Stimulated activated CD8-positive, alpha-beta memory T cell treated with anti-CD3 and anti-CD28 coated beads, Interleukin-12 subunit alpha, Interleukin-12 subunit beta, amount 100 ng/mL, for 4 hours (primary cell): ENCODE measurements around the gene LRMDA.

Experiments
- DNase-seq: peaks from one replicate; pipeline ENCODE4 v3.0.0-alpha.2; 2020; ENCODE audit warnings: low read depth

Gene LRMDA

DNA sequence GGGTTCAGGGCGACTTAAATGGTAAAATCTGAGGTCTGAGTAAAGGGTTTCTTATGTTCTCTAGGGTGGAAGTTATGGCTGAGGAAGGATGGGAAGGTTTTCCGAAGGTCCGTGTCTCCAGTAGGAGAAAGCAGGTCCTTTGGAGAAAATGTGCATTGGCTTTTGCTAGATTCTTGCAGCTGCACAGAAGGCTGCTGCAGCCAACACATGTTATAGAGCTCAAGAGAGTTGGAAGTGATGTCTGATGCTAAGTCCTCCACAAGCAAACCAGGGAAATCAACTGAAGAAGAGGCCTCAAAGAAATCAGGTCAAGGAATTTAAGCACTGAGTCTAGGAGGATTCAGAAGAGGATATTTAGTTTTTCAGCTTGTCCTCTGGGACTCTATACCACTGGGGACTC is 404.6 kb downstream of the LRMDA start:
- no peak for DNase-seq

GRCh38 chr10:75838486-75838885 is 407.1 kb downstream of the LRMDA start:
- DNase-seq = no peak

GRCh38 chr10:75839020-75839419 is 407.6 kb downstream of the LRMDA start:
- DNase-seq = no peak

- no peak for DNase-seq
These were observed 409.8 kb downstream of the LRMDA start for GRCh38 chr10:75841266-75841665.

DNA sequence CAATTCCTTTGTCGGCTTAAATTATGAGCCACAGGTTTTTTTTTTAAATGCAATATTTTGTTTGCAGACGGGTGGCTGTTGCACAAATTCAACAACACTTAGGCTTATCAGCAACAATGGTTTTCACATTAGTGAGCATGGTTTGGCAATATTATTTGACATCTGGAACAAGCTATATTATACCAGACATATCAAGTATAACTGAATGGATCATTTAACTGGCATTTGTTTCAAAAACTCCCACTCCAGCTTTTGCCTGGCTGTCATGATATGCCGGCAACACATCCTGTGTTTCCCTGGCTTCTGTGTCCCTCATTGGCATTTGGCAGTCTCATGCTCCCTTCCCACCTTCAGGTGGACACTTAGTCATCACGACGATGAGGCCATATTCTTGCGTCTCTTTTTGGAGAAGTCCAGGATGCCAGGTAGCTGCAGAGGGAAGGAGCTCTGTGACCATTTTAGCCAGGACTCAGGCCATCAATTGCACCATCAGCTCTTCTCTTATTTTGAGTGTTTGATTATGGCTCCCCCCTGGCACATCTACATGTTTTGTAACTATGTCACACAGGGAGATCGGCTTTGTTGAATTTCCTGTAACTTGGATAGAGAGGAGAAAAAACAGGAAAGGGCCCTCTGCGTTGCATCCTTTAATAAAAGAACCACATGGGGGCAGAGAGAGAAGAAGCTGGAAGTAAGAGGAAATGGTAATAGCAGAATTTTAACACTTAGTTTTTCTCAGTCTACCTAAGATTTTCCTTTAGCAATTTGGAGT is 413.9 kb downstream of the LRMDA start:
- DNase-seq = no peak

GRCh38 chr10:75847477-75847876 is 416.1 kb downstream of the LRMDA start:
- DNase-seq = no peak

DNA sequence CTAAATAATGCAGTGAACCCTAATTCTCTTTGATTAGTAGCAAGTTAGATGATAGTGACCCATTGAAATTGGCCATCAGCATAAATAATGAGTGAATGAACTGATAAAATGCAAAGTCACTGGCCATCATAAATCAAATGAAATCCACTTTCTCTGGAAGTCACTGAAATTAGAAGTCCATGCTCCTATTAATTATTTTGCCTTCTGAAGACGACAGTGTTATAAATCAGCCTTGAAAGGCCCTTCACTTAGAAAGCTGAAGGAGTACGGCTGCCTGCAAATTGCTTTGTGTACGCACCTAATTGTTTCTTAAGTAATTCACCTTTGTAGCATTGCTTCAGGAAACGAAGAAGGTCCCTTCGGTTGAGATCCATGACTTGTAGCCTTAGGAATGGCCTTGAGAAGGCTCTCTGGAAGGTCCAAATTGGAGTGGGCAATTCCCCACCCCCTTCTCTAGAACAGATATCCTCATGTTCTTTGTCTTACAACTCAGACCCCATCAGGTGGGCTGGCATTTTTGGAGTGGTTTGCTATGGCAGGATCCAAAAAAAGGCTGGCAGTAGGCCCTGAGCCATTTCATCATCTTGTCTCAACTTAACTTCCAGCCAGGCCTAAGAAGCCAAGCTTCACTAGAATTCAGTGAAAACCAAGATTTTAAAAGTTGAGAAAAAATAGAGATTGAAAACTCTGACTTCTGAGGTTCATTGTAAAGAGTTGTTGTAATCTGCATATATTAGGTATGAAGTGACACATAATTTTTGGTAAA is 420.3 kb downstream of the LRMDA start:
- no peak for DNase-seq

- no peak for DNase-seq
These were observed 421.5 kb downstream of the LRMDA start for GRCh38 chr10:75852851-75853484.

GRCh38 chr10:75857269-75857846 is 425.9 kb downstream of the LRMDA start:
- no peak for DNase-seq

DNA sequence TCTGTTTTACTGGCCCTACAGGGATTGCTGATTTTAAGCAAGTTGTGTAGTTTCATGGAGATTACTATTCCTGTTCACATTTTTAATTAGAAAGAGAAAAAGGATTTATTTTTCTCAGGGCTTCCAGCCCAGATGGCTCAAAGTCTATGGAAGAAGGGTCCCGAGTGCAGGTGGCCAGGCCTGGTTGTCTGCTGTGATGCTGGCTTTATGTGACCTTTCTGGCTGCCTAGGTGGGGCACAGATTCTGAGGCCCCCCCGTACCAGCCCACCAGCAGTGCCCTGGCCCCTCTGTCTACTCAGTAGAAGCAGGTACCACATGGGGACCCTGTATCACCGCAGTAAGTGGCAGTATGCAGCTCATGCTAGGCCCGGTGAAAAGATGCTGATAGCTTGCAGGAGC is 426.5 kb downstream of the LRMDA start:
- DNase-seq = no peak

GRCh38 chr10:75858339-75858738 is 426.9 kb downstream of the LRMDA start:
- no peak for DNase-seq

GRCh38 chr10:75859141-75859540 is 427.7 kb downstream of the LRMDA start:
- no peak for DNase-seq

DNA sequence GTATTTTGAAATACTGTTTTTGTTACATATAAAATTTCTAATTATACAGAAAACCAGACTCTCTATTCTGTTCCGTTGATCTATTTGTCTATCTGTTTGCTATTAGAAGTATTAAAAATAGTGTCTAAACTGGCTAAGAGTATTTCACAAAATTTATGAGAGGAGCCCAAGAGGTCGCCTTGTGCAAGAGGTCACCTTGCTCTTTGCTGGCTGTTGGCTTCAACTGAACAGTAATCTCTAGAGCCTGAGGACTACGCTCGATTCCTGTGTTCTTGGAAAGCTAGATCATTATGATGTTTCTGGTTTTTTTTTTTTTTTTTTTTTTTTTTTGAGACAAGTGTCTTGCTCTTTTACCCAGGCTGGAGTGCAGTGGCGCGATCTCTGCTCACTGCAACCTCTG is 428.6 kb downstream of the LRMDA start:
- no peak for DNase-seq

DNA sequence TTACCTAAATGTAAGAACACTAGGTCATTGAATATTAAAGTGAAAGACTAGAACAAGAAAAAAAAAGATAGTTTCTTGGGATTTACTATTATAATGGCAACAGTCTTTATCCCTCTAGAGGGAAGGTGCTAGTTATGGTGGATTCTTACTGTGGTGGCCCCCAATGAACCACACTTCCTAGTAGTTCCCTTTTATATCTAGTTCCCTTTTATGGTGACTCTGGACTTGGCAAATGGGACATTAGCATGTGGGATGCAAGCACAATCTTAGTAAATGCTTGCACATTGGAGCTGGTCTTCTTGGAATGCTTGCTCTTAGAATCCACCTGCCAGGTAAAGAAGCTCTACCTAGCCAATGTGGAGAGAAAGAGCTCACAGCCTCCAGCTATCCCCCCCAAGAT is 430.2 kb downstream of the LRMDA start:
- no peak for DNase-seq

DNA sequence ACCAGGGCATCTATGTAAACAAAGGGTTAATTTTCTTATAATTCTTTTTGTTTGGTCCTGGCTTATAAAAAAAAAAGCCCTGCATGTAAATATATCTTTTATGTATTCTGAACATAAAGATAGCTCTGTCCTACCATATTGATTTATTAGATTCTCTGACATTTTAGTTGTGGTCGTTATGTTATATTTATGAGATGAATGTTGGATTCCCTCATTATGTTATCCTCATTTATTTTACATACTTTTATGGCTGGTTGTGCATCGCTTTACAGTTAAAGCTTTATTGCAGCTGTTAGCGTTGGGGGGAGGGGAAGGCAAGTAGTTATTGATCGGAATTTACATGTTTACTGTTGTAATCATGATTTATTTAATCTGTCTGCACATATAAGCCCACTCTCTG is 431.5 kb downstream of the LRMDA start:
- no peak for DNase-seq

DNA sequence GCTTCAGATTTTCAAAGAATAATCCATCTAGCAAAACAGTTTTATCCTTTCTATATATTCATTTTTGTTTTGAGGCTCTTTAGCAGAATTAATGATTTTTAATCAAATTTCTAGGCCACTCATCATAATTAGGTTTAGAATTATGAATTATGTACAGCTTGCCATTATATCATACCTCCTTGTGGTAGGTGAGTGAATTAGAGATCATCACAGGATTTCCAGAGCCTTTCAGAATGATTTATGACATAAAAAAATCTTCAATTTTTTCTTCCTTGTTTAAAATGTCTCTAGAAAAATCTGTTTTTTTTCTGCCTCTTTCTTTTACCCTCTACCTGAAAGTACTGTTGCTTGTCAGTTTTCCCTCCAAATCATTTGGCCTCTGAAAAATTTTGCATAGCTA is 433.3 kb downstream of the LRMDA start:
- no peak for DNase-seq

DNA sequence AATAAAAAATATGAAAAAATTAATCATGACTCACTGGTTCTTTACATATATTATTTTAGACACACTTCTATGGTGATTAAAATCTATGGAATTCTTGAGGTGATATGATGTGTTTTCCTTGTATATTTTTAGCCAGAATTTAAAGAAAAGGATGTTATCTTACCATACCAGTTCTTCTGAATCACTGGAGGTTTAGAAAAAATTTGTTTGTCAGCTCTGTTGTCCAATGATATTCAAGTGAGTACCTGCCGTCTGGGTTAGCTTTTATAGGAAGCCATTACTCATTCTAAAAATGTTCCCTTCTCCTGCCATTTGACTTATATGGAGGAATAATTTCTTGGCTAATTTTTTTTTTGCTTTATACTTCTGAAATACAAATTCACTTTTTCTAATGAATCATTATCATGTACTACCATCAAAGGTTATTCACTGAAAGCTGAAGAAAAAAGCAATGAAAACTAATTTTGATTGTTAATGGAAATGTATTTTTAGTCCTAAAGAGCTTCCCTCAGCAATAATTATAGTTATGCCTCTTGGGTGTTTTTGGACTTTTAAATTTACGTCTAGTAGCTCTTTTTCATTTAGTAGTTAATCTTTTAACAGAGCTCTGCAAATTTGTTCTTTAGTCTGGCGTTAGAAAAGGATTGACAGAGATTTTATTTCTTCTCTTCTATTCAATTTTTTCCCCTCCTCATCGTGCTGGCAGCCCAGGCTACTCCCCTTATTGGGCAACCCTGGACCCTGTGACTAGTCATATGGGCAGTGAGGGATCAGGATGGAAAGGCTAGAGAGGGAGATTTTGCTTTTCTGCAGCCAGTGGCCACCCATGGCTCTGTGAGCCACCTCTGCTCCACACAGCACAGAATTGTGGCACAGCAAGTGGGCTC is 434.2 kb downstream of the LRMDA start:
- no peak for DNase-seq

DNA sequence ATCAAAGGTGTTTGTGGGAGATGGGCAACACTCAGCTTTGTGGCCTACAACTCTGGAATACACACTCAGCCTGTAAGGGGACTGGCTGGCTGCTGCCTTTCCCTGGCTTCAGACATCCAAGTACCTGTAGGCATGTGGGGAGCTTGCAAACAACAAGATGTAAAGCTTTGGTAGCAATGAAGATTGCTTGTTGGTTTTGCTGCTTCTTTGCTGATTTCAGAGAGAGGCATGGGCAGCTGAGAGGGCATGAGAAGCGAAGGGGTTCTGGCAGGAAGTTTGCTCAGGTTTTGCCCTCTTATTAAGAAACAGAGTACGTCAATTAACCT is 434.8 kb downstream of the LRMDA start:
- no peak for DNase-seq

GRCh38 chr10:75866731-75867130 is 435.3 kb downstream of the LRMDA start:
- no peak for DNase-seq

DNA sequence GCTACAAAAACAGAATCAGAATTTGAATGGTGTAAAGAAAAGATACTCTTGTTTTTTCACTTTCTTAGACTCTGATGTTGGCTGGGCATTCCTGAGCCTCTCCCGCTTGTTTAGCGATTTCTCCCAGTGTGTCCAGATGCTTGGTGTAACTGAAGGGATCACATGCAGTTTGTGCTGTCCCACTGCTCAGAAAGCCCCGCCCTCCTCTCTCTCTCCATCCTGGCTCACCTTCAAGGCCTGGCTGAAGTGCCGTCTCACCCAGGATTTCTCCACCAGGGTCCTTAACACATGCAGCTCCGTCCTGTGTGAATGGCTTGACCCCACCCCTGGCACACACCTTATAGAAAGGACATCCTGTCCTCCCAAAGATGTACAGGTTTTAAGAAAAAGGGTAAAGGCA is 437.1 kb downstream of the LRMDA start:
- no peak for DNase-seq

GRCh38 chr10:75870039-75870645 is 438.7 kb downstream of the LRMDA start:
- DNase-seq = no peak

DNA sequence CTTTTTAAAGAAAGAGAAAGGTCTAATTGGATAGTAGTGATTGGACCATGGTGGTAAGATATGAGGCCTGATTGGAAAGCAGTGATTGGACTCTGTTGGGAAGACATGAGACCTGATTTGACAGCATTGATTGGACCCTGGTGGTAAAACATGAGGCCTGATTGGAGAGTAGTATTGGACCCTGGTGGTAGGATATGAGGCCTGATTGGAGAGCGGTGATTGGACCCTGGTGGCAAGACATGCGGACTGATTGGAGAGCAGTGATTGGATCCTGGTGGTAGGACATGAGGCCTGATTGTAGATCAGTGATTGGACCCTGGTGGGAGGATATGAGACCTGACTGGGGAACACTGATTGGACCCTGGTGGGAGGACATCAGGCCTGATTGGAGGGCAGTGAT is 444.3 kb downstream of the LRMDA start:
- DNase-seq = no peak
